BLaER1 (cell line): ENCODE results near the gene NUP93.
"Not testable (repeated sequence)": the region's sequence is repeated elsewhere in the genome, so short reads cannot be mapped to it uniquely, and the experiment has no call there.

Source experiments
- H3K27ac ChIP-seq: shearing (Covaris generic); formaldehyde crosslinking; 2 replicates; pipeline ENCODE4 v1.8.1; 2022
- H3K27me3 ChIP-seq: shearing (Covaris generic); formaldehyde crosslinking; 2 replicates; pipeline ENCODE4 v1.8.1; 2022
- H3K36me3 ChIP-seq: shearing (Covaris generic); formaldehyde crosslinking; 2 replicates; pipeline ENCODE4 v1.8.1; 2022
- H3K4me1 ChIP-seq: shearing (Covaris generic); formaldehyde crosslinking; 2 replicates; pipeline ENCODE4 v1.8.1; 2022
- H3K4me2 ChIP-seq: shearing (Covaris generic); formaldehyde crosslinking; 2 replicates; pipeline ENCODE4 v1.8.1; 2022
- H3K4me3 ChIP-seq: shearing (Covaris generic); formaldehyde crosslinking; 2 replicates; pipeline ENCODE4 v1.8.1; 2022
- H3K9ac ChIP-seq: shearing (Covaris generic); formaldehyde crosslinking; 2 replicates; pipeline ENCODE4 v1.8.1; 2022
- H3K9me3 ChIP-seq: shearing (Covaris generic); formaldehyde crosslinking; 2 replicates; pipeline ENCODE4 v1.8.1; 2022
- H4K20me1 ChIP-seq: shearing (Covaris generic); formaldehyde crosslinking; 2 replicates; pipeline ENCODE4 v1.8.1; 2022
- Cebpa-rat ChIP-seq: shearing (Covaris generic); IDR thresholded peaks from 2 replicates; pipeline ENCODE4 v1.8.1; 2022

NUP93 gene

GRCh38 chr16:56807011-56807675 lies 77.2 kb downstream of the NUP93 start:
- no peak for TF ChIP-seq Cebpa-rat
- Histone ChIP-seq H3K9ac (no peak overlapping the region), H3K27ac (no peak overlapping the region), H3K27me3 (no peaks in the 10 kb centered on the region), H3K4me2 (no peak overlapping the region), H4K20me1 (peaks cover 8% of the 10 kb centered on the region; the same call in 1 of the 2 replicates), H3K4me3 (no peak overlapping the region), H3K36me3 (peaks cover 67% of the 10 kb centered on the region), H3K4me1 (no peaks in the 10 kb centered on the region), H3K9me3 (no peaks in the 10 kb centered on the region)

GRCh38 chr16:56807676-56808067 lies 77.7 kb downstream of the NUP93 start:
- not testable (repeated sequence) for H3K27ac ChIP-seq, H3K4me3 ChIP-seq, H4K20me1 ChIP-seq, H3K9ac ChIP-seq, H3K9me3 ChIP-seq, H3K4me1 ChIP-seq, H3K4me2 ChIP-seq, H3K27me3 ChIP-seq
- peaks cover 66% of the 10 kb centered on the region for H3K36me3 ChIP-seq

- Histone ChIP-seq H3K9me3 (no peaks in the 10 kb centered on the region), H4K20me1 (peaks cover 25% of the 10 kb centered on the region; the same call in 1 of the 2 replicates), H3K9ac (no peak overlapping the region), H3K4me1 (no peaks in the 10 kb centered on the region), H3K36me3 (peaks cover 55% of the 10 kb centered on the region), H3K4me3 (no peak overlapping the region), H3K4me2 (no peak overlapping the region), H3K27me3 (no peaks in the 10 kb centered on the region), H3K27ac (no peak overlapping the region)
- TF ChIP-seq Cebpa-rat = no peak
Observed at GRCh38 chr16:56810954-56811353, 81.0 kb downstream of the NUP93 start.

GRCh38 chr16:56811602-56812001 lies 81.7 kb downstream of the NUP93 start:
- H3K4me1 ChIP-seq, H3K27ac ChIP-seq, H3K4me3 ChIP-seq, H3K27me3 ChIP-seq, H3K9ac ChIP-seq, H3K9me3 ChIP-seq, H3K4me2 ChIP-seq: not testable (repeated sequence)
- Histone ChIP-seq H4K20me1 (peaks cover 25% of the 10 kb centered on the region; the same call in 1 of the 2 replicates), H3K36me3 (peaks cover 55% of the 10 kb centered on the region)

- H3K36me3 ChIP-seq = peaks cover 51% of the 10 kb centered on the region
- H3K9me3 ChIP-seq = no peaks in the 10 kb centered on the region
- no peaks in the 10 kb centered on the region for H3K27me3 ChIP-seq
- peaks cover 29% of the 10 kb centered on the region; the same call in 1 of the 2 replicates for H4K20me1 ChIP-seq
- H3K4me3 ChIP-seq = no peak overlapping the region
- H3K4me1 ChIP-seq = no peaks in the 10 kb centered on the region
- no peak overlapping the region for H3K4me2 ChIP-seq
- TF ChIP-seq Cebpa-rat = no peak
- H3K27ac ChIP-seq = no peak overlapping the region
- H3K9ac ChIP-seq = no peak overlapping the region
Observed at GRCh38 chr16:56812884-56813283, 83.0 kb downstream of the NUP93 start.

- H3K9ac ChIP-seq = no peak overlapping the region
- peaks cover 33% of the 10 kb centered on the region; the same call in 1 of the 2 replicates for H4K20me1 ChIP-seq
- no peaks in the 10 kb centered on the region for H3K27me3 ChIP-seq
- no peaks in the 10 kb centered on the region for H3K4me1 ChIP-seq
- no peaks in the 10 kb centered on the region for H3K9me3 ChIP-seq
- no peak for TF ChIP-seq Cebpa-rat
- no peak overlapping the region for H3K27ac ChIP-seq
- peaks cover 64% of the 10 kb centered on the region for H3K36me3 ChIP-seq
- no peak overlapping the region for H3K4me2 ChIP-seq
- no peak overlapping the region for H3K4me3 ChIP-seq
Observed at GRCh38 chr16:56814537-56815432, 84.9 kb downstream of the NUP93 start.

GRCh38 chr16:56815721-56816120 lies 85.8 kb downstream of the NUP93 start:
- Histone ChIP-seq H3K9ac (no peak overlapping the region), H3K4me3 (no peak overlapping the region), H3K27me3 (no peaks in the 10 kb centered on the region), H4K20me1 (peaks cover 33% of the 10 kb centered on the region; the same call in 1 of the 2 replicates), H3K27ac (no peak overlapping the region), H3K4me1 (no peaks in the 10 kb centered on the region), H3K9me3 (no peaks in the 10 kb centered on the region), H3K4me2 (no peak overlapping the region), H3K36me3 (peaks cover 66% of the 10 kb centered on the region)
- no peak for TF ChIP-seq Cebpa-rat

GRCh38 chr16:56817056-56817455 lies 87.1 kb downstream of the NUP93 start:
- H4K20me1 ChIP-seq = peaks cover 33% of the 10 kb centered on the region; the same call in 1 of the 2 replicates
- no peak overlapping the region for H3K4me3 ChIP-seq
- H3K9ac ChIP-seq = no peak overlapping the region
- no peak overlapping the region for H3K27ac ChIP-seq
- no peaks in the 10 kb centered on the region for H3K4me1 ChIP-seq
- no peaks in the 10 kb centered on the region for H3K9me3 ChIP-seq
- peaks cover 74% of the 10 kb centered on the region for H3K36me3 ChIP-seq
- no peak overlapping the region for H3K4me2 ChIP-seq
- H3K27me3 ChIP-seq = no peaks in the 10 kb centered on the region
- TF ChIP-seq Cebpa-rat = no peak

- H3K36me3 ChIP-seq = peaks cover 82% of the 10 kb centered on the region
- no peak overlapping the region for H3K9ac ChIP-seq
- H3K27ac ChIP-seq = no peak overlapping the region
- no peaks in the 10 kb centered on the region for H3K9me3 ChIP-seq
- H3K4me1 ChIP-seq = no peaks in the 10 kb centered on the region
- H3K4me3 ChIP-seq = no peak overlapping the region
- H3K27me3 ChIP-seq = no peaks in the 10 kb centered on the region
- H3K4me2 ChIP-seq = no peak overlapping the region
- no peak for TF ChIP-seq Cebpa-rat
- H4K20me1 ChIP-seq = peaks cover 29% of the 10 kb centered on the region; the same call in 1 of the 2 replicates
Observed at GRCh38 chr16:56817938-56818337, 88.0 kb downstream of the NUP93 start.

- no peak overlapping the region for H3K9ac ChIP-seq
- no peaks in the 10 kb centered on the region for H3K4me1 ChIP-seq
- H4K20me1 ChIP-seq = 0 out of 2 replicates have a peak, but pooled peaks cover 8% of the 10 kb centered on the region
- peaks cover 94% of the 10 kb centered on the region for H3K36me3 ChIP-seq
- no peak overlapping the region for H3K27ac ChIP-seq
- TF ChIP-seq Cebpa-rat = no peak
- no peak overlapping the region for H3K4me3 ChIP-seq
- no peaks in the 10 kb centered on the region for H3K27me3 ChIP-seq
- H3K4me2 ChIP-seq = no peak overlapping the region
- no peaks in the 10 kb centered on the region for H3K9me3 ChIP-seq
Observed at GRCh38 chr16:56823081-56823733, 93.3 kb downstream of the NUP93 start.
